Measurements from ENCODE around the gene PFN1. TPM values are rescaled to one million over a fixed set of nuclear protein-coding genes. Genes with fewer than 3 reads are reported as not detected.

Gene PFN1
- total RNA-seq, 4 donors from 2014 or later, result 244 to 584 (median 435) TPM

- TF ChIP-seq, protein P1, sequence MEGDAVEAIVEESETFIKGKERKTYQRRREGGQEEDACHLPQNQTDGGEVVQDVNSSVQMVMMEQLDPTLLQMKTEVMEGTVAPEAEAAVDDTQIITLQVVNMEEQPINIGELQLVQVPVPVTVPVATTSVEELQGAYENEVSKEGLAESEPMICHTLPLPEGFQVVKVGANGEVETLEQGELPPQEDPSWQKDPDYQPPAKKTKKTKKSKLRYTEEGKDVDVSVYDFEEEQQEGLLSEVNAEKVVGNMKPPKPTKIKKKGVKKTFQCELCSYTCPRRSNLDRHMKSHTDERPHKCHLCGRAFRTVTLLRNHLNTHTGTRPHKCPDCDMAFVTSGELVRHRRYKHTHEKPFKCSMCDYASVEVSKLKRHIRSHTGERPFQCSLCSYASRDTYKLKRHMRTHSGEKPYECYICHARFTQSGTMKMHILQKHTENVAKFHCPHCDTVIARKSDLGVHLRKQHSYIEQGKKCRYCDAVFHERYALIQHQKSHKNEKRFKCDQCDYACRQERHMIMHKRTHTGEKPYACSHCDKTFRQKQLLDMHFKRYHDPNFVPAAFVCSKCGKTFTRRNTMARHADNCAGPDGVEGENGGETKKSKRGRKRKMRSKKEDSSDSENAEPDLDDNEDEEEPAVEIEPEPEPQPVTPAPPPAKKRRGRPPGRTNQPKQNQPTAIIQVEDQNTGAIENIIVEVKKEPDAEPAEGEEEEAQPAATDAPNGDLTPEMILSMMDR (IDR thresholded peaks at IDR 0.05; ENCODE audit: low read depth), result no peak
Measured at GRCh38 chr17:4966844-4967538, 18.7 kb upstream of the PFN1 start.

- TF ChIP-seq, protein P1 (IDR thresholded peaks at IDR 0.05; ENCODE audit: low read depth), result no peak
Measured at GRCh38 chr17:4965311-4965986, 17.1 kb upstream of the PFN1 start.

DNA sequence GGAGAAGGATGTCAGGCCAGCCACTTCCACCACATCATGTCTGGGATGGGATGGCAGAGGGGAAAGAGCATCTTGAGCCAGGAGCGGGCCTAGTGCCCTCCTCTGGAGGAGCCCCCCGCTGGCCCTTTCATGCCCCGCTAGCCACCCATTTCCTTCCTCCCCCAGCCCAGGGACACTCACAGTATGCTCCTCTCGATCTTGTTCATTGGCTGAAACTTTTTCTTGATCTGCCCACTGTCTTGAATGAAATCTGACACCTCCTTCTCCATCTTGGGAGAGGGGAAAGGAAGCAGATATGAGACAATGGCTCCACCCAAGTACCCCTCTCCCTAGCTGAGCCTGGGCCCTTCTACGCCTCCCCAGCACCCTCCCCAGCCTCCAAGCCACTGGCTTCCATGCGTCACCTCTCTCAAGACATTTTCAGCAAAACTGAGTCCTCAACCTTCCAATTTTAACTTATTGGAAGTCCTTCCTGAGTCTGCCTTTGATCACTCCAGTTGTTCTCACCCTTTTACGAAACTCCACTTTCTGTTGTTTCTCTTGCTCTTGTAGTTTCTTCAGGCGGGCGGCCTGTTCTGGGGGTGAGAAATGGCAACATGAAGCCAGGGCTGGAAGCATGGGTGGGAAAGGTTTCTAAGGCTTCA, 12.1 kb upstream of the PFN1 start:
- TF ChIP-seq, protein P1 (IDR thresholded peaks at IDR 0.05; ENCODE audit: low read depth), result no peak

GRCh38 chr17:4959261-4959965, 11.1 kb upstream of the PFN1 start:
- TF ChIP-seq, protein P1 (IDR thresholded peaks at IDR 0.05; ENCODE audit: low read depth), result no peak

GRCh38 chr17:4958102-4958501, 9.8 kb upstream of the PFN1 start:
- TF ChIP-seq, protein P1 (IDR thresholded peaks at IDR 0.05; ENCODE audit: low read depth), result no peak

DNA sequence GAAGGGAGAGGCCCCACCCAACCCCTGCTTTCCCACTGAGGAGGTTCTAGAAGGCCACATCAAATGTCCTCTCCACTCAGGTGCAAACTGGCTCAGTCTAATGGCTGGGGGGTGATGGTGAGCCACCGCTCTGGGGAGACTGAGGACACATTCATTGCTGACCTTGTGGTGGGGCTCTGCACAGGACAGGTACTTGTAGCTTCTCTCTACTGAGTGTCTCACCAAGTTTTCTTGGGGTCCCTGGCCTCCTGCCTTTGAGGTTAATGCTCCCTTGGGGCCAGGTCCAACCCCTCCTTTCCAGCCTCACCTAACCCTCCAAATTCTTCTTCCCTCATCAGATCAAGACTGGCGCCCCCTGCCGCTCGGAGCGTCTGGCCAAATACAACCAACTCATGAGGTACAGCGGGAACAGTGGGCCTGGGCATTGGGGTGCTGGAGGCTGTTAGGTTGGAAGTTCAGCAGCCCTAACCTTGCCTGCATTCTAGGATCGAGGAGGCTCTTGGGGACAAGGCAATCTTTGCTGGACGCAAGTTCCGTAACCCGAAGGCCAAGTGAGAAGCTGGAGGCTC, 8.2 kb upstream of the PFN1 start:
- TF ChIP-seq, protein P1 (IDR thresholded peaks at IDR 0.05; ENCODE audit: low read depth), result no peak
